Head of caudate nucleus (tissue), 42 donors: ENCODE measurements around the gene CYP1A2.
"Not testable (repeated sequence)": the region's sequence is repeated elsewhere in the genome, so short reads cannot be mapped to it uniquely, and the experiment has no call there.

ENCODE experiments used
- DNase-seq, 42 donors: peaks; one replicate each; pipeline versions ENCODE4 v3.0.0 to v3.0.0-alpha.2; 2020 to 2021; ENCODE audit warnings: mixed read lengths in 7 of 42
- intact Hi-C: fragments of 100-400 bp; cut with DNase I; formaldehyde crosslinking; loops from one replicate; pipeline ENCODE4 v1.15.0; 2022

CYP1A2 gene

GRCh38 chr15:74732846-74733245 lies 15.8 kb upstream of the CYP1A2 start:
- intact Hi-C loops: no loop called here
- DNase-seq: no peak

- no peak for DNase-seq
- intact Hi-C loops: no loop called here
Measured at GRCh38 chr15:74733269-74733668, 15.4 kb upstream of the CYP1A2 start.

- no peak for DNase-seq
- intact Hi-C loops: no loop called here
Measured at GRCh38 chr15:74735305-74735704, 13.3 kb upstream of the CYP1A2 start.

- not testable (repeated sequence) for DNase-seq
Measured at GRCh38 chr15:74738239-74738638, 10.4 kb upstream of the CYP1A2 start.

DNA sequence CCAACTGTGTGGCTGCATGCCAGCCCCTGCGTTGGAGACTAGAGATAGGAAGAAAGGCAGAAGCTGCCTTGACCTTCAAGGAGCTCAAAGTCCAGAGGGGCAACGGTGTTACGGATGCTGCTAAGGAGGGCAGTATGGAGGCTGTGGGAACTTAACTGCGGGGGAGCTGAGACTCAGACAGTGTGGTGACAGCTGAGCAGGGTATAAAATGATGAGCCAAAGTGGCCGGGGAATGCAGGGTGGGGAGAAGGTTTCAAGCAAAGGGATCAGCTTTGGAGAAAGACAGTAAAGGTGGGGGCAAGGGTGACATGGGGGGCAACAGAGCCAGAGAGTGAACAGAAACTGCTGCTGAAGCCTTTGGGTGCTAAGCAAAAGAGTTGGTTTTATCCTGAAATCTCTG lies 6.2 kb upstream of the CYP1A2 start:
- intact Hi-C loops: no loop called here
- DNase-seq: no peak

More at GRCh38 chr15:74738239-74738638, 10.4 kb upstream of the CYP1A2 start:
- intact Hi-C loops: not testable (repeated sequence)

DNA sequence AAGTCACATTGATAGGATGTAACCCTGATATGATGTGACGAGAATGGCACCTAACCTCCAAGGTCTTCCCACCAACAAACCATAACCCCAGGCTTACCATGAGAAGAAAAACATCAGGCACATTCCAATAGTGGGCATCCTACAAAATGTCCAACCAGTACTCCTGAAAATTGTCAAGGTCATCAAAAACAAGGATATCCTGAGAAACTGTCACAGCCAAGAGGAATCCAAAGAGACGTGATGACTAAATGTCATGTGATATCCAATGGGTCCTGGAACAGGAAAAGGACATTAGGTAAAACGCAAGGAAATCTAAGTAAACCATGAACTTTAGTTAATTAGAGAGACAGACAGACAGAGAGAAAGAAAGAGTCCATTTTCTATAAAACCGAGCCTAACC lies 2.3 kb upstream of the CYP1A2 start:
- intact Hi-C loops: no loop called here
- no peak for DNase-seq

DNA sequence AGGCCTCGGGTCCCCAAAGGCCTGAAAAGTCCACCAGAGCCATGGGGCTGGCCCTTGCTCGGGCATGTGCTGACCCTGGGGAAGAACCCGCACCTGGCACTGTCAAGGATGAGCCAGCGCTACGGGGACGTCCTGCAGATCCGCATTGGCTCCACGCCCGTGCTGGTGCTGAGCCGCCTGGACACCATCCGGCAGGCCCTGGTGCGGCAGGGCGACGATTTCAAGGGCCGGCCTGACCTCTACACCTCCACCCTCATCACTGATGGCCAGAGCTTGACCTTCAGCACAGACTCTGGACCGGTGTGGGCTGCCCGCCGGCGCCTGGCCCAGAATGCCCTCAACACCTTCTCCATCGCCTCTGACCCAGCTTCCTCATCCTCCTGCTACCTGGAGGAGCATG lies 1.2 kb downstream of the CYP1A2 start:
- DNase-seq: no peak
- intact Hi-C loops: no loop called here

- no peak for DNase-seq
- intact Hi-C loops: no loop called here
Measured at GRCh38 chr15:74750751-74751150, 2.1 kb downstream of the CYP1A2 start.

- intact Hi-C loops: no loop called here
- DNase-seq: no peak
Measured at GRCh38 chr15:74752011-74752410, 3.4 kb downstream of the CYP1A2 start.

- DNase-seq: no peak
- intact Hi-C loops: no loop called here
Measured at GRCh38 chr15:74752531-74752930, 3.9 kb downstream of the CYP1A2 start.

- intact Hi-C loops: no loop called here
- no peak for DNase-seq
Measured at GRCh38 chr15:74754593-74755215, 6.1 kb downstream of the CYP1A2 start.

GRCh38 chr15:74758736-74759135 lies 10.1 kb downstream of the CYP1A2 start:
- intact Hi-C loops: no loop called here
- no peak for DNase-seq

DNA sequence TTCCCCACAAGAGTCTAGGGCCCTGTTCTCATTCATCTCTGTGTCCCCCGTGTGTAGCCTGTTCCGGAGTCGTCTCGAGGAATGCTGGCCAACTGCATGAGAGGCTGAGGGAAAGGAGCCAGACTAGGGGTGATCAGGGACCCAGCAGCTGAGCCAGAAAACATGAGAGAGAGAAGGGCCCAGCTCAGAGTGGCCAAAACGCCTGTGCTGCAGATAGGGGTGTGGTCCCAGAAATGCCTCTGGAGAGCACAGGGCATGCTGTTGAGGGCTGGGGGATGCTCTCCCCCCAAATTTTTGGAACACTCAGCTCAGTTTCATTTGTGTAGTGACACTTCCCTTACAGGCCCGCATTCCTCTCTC lies 14.1 kb downstream of the CYP1A2 start:
- intact Hi-C loops: no loop called here
- DNase-seq: no peak

DNA sequence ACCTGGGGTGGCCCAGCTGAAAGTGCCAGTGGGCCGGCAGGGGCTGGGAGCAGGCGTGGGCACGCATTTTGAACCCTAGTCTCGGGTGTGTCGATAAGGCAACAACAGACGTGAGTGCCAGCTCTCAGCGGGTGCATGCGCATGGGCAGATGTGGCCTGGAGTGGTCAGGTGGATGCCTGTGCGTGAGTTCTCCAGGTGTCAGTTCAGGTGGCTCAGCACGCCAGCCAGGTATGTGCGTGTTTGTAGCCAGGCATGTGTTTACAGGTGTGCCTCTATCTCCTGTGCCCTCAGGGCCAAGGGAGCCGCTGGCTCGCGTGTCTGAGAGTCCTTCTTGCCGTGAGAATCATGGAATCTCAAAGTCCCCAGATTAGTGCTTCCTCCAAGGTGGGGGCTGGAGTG lies 14.8 kb downstream of the CYP1A2 start:
- no peak for DNase-seq
- intact Hi-C loops: no loop called here

- DNase-seq: no peak
Measured at GRCh38 chr15:74767167-74768098, 18.8 kb downstream of the CYP1A2 start.

DNA sequence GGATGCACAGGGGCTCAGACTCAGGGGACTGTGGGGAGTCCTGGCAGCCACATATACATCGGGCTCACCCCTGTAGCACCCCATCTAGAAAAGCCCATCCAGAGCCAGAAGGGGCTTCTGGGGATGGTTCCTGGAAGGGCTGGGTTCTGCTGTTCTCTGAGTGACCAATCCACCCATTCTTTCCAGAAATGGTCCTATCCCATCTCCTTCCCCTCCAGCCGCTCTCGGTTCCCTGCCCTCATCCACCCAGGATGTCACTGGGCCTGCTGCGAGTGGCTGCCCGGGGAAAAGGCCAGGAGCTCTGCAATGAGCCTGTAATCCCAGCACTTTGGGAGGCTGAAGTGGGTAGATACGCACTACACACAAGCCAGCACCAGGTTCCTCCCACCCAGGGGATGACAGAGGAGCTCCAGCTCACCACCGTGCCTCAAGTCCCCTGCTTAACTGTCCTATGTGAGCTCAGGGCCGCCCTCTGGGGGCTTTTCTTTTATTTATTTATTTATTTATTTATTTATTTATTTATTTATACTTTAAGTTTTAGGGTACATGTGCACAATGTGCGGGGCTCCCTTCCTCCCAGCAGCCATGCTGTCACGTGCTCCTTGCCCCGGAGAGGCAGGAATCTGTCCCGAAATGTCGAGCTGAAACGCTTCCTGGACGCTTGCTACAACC lies 19.6 kb downstream of the CYP1A2 start:
- intact Hi-C loops: loop anchor here (2.0 to 5.0 kb wide), 2 partner anchors 133 to 396 kb away; no protein-coding TSS in a partner anchor
- no peak for DNase-seq

More at GRCh38 chr15:74767167-74768098, 18.8 kb downstream of the CYP1A2 start:
- intact Hi-C loops: loop anchor here (2.0 to 5.0 kb wide), 2 partner anchors 133 to 395 kb away; no protein-coding TSS in a partner anchor

DNA sequence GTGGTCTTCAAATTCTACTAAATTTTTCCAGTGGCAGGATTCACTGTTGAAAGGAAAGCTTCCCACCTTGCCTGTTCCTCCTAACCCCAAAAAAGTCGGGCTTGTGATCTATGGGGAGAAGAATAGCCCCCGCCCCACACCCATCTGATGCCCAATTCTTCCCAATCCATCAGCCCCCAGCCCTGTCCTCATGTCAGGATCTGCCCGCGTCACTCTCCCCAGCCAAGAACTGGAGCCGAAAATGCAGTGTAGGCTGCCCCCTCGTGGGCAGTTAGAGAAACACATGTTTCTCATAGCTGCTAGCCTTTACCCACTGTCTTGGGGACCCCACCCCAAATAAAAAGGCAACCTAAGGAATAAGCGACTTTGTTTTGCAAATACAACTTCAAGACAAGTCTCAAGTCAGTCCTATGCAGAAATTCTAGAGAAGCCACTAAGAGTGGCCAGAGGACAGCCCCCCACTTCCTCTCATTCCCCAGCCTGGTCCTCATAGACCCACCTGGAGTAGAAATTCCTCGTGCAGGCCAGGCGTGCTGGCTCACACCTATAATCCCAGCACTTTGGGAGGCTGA lies 20.2 kb downstream of the CYP1A2 start:
- intact Hi-C loops: loop anchor here (2.0 to 5.0 kb wide), 2 partner anchors 134 to 397 kb away; no protein-coding TSS in a partner anchor
- peak; percentile 59 to 89 (median 76) for DNase-seq

DNA sequence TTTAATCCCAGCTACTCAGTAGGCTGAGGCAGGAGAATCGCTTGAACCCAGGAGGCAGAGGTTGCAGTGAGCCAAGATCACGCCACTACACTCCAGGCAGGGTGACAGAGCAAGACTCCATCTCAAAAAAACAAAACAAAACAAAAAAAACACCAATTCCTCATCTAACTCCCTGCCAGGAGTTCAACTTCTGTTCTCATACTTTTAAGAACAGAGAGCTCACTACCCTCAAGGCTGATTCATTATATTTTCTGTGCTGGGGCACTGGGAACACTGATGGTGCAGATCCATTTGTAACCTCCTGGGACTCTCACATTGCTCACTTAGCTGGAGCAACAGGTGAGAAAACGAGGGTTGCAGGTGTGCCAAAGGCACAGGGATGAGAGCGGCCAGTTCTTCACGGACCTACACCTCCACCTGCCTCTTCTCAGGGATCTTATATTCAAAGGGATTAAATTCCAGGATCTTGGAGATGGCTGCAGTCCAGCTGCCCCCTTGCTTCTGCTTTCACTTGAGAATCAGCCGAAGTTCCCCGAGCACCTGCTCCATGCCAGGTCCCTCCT lies 20.9 kb downstream of the CYP1A2 start:
- no peak for DNase-seq
- intact Hi-C loops: loop anchor here (2.0 to 5.0 kb wide), 2 partner anchors 135 to 397 kb away; no protein-coding TSS in a partner anchor
